OCI-LY1 (cell line): ENCODE data around the gene CLCN7.
"Not testable (repeated sequence)": the region's sequence is repeated elsewhere in the genome, so short reads cannot be mapped to it uniquely, and the experiment has no call there.

Source experiments
- H2AFZ ChIP-seq: fragments of 200-600 bp; sonication (generic), shearing (Covaris generic); 2 replicates; pipeline ENCODE4 v1.6.0; 2014; ENCODE audit warnings: antibody characterized with exemption, mild to moderate bottlenecking, low read length
- H3F3A ChIP-seq: fragments of 200-600 bp; sonication (generic), shearing (Covaris generic); 2 replicates; pipeline ENCODE4 v1.6.0; 2014; ENCODE audit warnings: mild to moderate bottlenecking, antibody characterized with exemption, low read length, moderate library complexity; ENCODE audit not compliant: insufficient read depth
- H3K27ac ChIP-seq: fragments of 200-600 bp; sonication (generic); 2 replicates; pipeline ENCODE4 v1.5.1; 2014; ENCODE audit warnings: low read length, mixed run types, mild to moderate bottlenecking, low read depth; ENCODE audit not compliant: poor library complexity, severe bottlenecking
- H3K27me3 ChIP-seq: fragments of 200-600 bp; sonication (generic); 2 replicates; pipeline ENCODE4 v1.6.0; 2014; ENCODE audit warnings: antibody characterized with exemption, mild to moderate bottlenecking, low read length, moderate library complexity; ENCODE audit not compliant: insufficient read depth
- H3K36me3 ChIP-seq: fragments of 200-600 bp; sonication (generic); 2 replicates; pipeline ENCODE4 v1.6.1; 2014; ENCODE audit warnings: mild to moderate bottlenecking, antibody characterized with exemption, low read length, moderate library complexity, mixed read lengths; ENCODE audit not compliant: insufficient read depth
- H3K4me1 ChIP-seq: fragments of 200-600 bp; sonication (generic); 2 replicates; pipeline ENCODE4 v1.5.1; 2014; ENCODE audit warnings: mild to moderate bottlenecking, low read length, moderate library complexity; ENCODE audit not compliant: insufficient read depth, severe bottlenecking
- H3K4me2 ChIP-seq: fragments of 200-600 bp; sonication (generic), shearing (Covaris generic); 2 replicates; pipeline ENCODE4 v1.6.1; 2014; ENCODE audit warnings: low read length
- H3K4me3 ChIP-seq: fragments of 200-600 bp; sonication (generic); 2 replicates; pipeline ENCODE4 v1.5.1; 2014; ENCODE audit warnings: low read length, low read depth, mild to moderate bottlenecking, mixed read lengths; ENCODE audit not compliant: poor library complexity, severe bottlenecking
- H3K79me2 ChIP-seq: fragments of 200-600 bp; shearing (Covaris generic); 2 replicates; pipeline ENCODE4 v1.6.1; 2016; ENCODE audit warnings: mixed run types, low read length, mixed read lengths; ENCODE audit not compliant: insufficient read depth
- H3K9ac ChIP-seq: fragments of 200-600 bp; sonication (generic), shearing (Covaris generic); 2 replicates; pipeline ENCODE4 v1.6.1; 2014; ENCODE audit warnings: mild to moderate bottlenecking, low read length, mixed read lengths
- H3K9me2 ChIP-seq: fragments of 200-600 bp; sonication (generic), shearing (Covaris generic); 2 replicates; pipeline ENCODE4 v1.6.1; 2014; ENCODE audit warnings: low read depth, mild to moderate bottlenecking, low read length, mixed read lengths
- H3K9me3 ChIP-seq: fragments of 200-600 bp; shearing (Covaris generic); 2 replicates; pipeline ENCODE4 v1.6.1; 2014; ENCODE audit warnings: low read length, mixed read lengths
- H4K20me1 ChIP-seq: fragments of 200-600 bp; sonication (generic), shearing (Covaris generic); 2 replicates; pipeline ENCODE4 v1.6.0; 2016; ENCODE audit warnings: mild to moderate bottlenecking, low read length; ENCODE audit not compliant: insufficient read depth
- EZH2 ChIP-seq: fragments of 200-600 bp; sonication (generic), shearing (Covaris generic); IDR thresholded peaks from 2 replicates; pipeline ENCODE4 v1.8.0; 2017; ENCODE audit warnings: borderline replicate concordance, mixed run types, mild to moderate bottlenecking, antibody characterized with exemption, low read length, moderate library complexity, mixed read lengths
- TF ChIP-seq, protein P1 (sequence below): fragments of 200-600 bp; sonication (generic), shearing (Covaris generic); IDR thresholded peaks from 2 replicates; pipeline ENCODE4 v1.5.1; 2017; ENCODE audit warnings: mild to moderate bottlenecking, antibody characterized with exemption, low read length, moderate library complexity, mixed read lengths

CLCN7 gene

DNA sequence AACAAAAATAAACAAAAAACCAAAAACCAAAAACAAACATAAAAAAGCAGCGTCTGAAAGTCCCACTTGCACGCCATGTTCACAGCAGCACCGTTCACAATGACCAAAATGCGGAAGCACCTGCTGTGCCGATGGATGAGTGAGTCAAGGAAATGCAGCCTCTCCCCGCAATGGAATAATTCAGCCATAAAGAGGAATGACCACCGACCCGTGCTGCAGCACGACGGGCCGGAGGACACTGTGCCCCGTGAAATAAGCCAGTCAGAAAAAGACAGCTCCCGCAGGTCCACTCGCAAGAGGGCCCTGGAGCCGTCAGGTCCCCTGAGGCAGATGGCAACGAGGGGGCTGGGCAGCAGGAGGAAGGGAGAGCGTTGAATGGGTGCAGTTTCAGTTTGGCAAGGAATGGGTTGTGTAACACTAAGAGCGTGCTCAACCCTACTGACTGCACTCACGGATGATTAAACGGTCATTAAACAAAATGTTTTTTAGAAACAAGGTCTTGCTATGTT lies 5.1 kb downstream of the CLCN7 start:
- TF ChIP-seq EZH2: no peak
- TF ChIP-seq, protein P1, sequence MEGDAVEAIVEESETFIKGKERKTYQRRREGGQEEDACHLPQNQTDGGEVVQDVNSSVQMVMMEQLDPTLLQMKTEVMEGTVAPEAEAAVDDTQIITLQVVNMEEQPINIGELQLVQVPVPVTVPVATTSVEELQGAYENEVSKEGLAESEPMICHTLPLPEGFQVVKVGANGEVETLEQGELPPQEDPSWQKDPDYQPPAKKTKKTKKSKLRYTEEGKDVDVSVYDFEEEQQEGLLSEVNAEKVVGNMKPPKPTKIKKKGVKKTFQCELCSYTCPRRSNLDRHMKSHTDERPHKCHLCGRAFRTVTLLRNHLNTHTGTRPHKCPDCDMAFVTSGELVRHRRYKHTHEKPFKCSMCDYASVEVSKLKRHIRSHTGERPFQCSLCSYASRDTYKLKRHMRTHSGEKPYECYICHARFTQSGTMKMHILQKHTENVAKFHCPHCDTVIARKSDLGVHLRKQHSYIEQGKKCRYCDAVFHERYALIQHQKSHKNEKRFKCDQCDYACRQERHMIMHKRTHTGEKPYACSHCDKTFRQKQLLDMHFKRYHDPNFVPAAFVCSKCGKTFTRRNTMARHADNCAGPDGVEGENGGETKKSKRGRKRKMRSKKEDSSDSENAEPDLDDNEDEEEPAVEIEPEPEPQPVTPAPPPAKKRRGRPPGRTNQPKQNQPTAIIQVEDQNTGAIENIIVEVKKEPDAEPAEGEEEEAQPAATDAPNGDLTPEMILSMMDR: no peak
- H3K27ac ChIP-seq: no peak overlapping the region
- H3K4me1 ChIP-seq: peaks cover 18% of the 10 kb centered on the region
- no peaks in the 10 kb centered on the region for H3K27me3 ChIP-seq
- H3K79me2 ChIP-seq: peaks cover 15% of the 10 kb centered on the region
- H3F3A ChIP-seq: no peaks in the 10 kb centered on the region
- no peak overlapping the region for H2AFZ ChIP-seq
- no peak overlapping the region for H3K4me2 ChIP-seq
- no peak overlapping the region for H3K4me3 ChIP-seq
- no peak overlapping the region for H3K9ac ChIP-seq
- no peaks in the 10 kb centered on the region for H4K20me1 ChIP-seq
- no peaks in the 10 kb centered on the region for H3K9me2 ChIP-seq
- H3K36me3 ChIP-seq: no peaks in the 10 kb centered on the region
- H3K9me3 ChIP-seq: no peaks in the 10 kb centered on the region

DNA sequence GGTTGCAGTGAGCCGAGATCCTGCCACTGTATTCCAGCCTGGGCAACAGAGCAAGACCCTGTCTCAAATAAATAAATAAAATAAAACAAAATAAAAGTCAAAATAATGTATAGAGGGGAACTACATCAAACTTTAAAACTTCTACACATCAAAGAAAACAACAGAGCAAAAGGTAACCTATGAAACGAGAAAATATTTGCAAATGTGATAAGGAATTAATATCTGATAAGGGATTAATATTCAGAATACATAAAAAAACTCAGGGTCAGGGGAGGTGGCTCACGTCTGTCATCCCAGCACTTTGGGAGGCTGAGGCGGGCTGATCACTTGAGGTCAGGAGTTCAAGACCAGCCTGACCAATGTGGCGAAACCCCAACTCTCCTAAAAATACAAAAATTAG lies 5.7 kb downstream of the CLCN7 start:
- not testable (repeated sequence) for H3K27ac ChIP-seq, H3K4me2 ChIP-seq, H3K9ac ChIP-seq

DNA sequence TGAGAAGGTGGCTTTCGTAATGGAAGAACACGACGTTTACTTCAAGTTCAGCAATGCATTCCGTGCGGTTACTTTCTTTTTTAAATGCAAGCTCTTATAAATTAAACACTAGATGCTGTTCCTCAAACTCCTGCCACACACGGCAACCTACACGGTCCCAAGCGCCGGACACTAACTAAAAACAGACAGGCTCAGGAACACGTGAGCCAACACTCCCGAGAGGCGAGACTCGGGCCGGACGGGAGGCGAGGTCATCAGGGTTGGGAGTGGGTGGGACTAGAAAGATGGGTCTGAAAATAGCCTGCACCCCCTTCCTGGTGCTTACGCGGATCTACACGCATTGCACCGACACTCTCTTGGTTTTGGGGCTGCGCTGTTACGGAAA lies 6.4 kb downstream of the CLCN7 start:
- H3K36me3 ChIP-seq: no peaks in the 10 kb centered on the region
- H3K4me3 ChIP-seq: no peak overlapping the region
- H3F3A ChIP-seq: no peaks in the 10 kb centered on the region
- no peaks in the 10 kb centered on the region for H4K20me1 ChIP-seq
- H3K4me2 ChIP-seq: no peak overlapping the region
- H3K79me2 ChIP-seq: peaks cover 10% of the 10 kb centered on the region
- H3K4me1 ChIP-seq: peaks cover 8% of the 10 kb centered on the region
- no peak overlapping the region for H3K27ac ChIP-seq
- H2AFZ ChIP-seq: no peak overlapping the region
- H3K27me3 ChIP-seq: no peaks in the 10 kb centered on the region
- no peak overlapping the region for H3K9ac ChIP-seq
- no peaks in the 10 kb centered on the region for H3K9me3 ChIP-seq
- H3K9me2 ChIP-seq: no peaks in the 10 kb centered on the region
- TF ChIP-seq, protein P1: no peak
- TF ChIP-seq EZH2: no peak

More for the DNA sequence above, 5.7 kb downstream of the CLCN7 start:
- not testable (repeated sequence) for H3K36me3 ChIP-seq, H2AFZ ChIP-seq, H3F3A ChIP-seq, H3K27me3 ChIP-seq, H3K4me3 ChIP-seq, H3K9me3 ChIP-seq, H3K9me2 ChIP-seq, H4K20me1 ChIP-seq
- Histone ChIP-seq H3K79me2 (peaks cover 13% of the 10 kb centered on the region), H3K4me1 (peaks cover 15% of the 10 kb centered on the region)

DNA sequence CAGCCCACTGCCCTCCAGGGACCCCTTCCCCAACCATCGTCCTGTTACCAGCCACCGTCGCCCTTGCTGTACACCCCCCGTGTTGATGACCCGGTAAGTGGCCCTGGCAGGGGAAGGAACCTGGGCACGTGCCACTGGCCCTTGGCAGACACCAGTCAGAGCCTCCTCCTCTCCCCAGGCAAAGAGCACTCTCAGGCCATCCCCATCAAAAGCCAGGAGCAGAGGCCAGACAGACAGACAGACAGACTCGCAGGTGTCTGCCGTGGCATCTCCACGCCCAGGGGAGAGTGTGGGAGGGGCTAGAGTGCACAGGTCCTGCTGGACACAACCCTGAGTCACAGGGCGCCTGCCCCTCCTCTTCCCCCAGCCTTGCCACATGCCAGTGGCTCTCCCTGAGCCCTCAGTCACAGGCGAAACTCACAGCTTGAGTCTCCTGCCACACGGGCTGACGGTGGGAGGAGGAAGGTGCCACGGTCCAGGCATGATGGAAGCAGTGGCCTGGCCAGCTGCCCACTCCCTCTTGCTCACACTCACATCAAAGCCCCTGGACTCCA lies 7.8 kb downstream of the CLCN7 start:
- no peaks in the 10 kb centered on the region for H3K36me3 ChIP-seq
- no peaks in the 10 kb centered on the region for H3K9me3 ChIP-seq
- no peaks in the 10 kb centered on the region for H3K27me3 ChIP-seq
- no peaks in the 10 kb centered on the region for H3F3A ChIP-seq
- no peak overlapping the region for H2AFZ ChIP-seq
- H3K4me3 ChIP-seq: no peak overlapping the region
- no peaks in the 10 kb centered on the region for H3K9me2 ChIP-seq
- H3K79me2 ChIP-seq: peaks cover 10% of the 10 kb centered on the region
- no peaks in the 10 kb centered on the region for H3K4me1 ChIP-seq
- H3K9ac ChIP-seq: no peak overlapping the region
- TF ChIP-seq, protein P1: no peak
- TF ChIP-seq EZH2: no peak
- no peak overlapping the region for H3K4me2 ChIP-seq
- H4K20me1 ChIP-seq: no peaks in the 10 kb centered on the region
- no peak overlapping the region for H3K27ac ChIP-seq
